RWPE1 (cell line): Measurements from ENCODE around the gene ZMYND11.

ENCODE experiments used
- CTCF ChIA-PET: fragments of 350-600 bp; sonication (Branson Sonifier 250); formaldehyde crosslinking; extraction: SDS; loops from one replicate; lab custom pipeline; 2021; lab: Yijun Ruan, JAX
- POLR2A ChIA-PET: fragments of 400-600 bp; formaldehyde crosslinking; extraction: SDS; loops from one replicate; lab custom pipeline; 2020; ENCODE audit warnings: antibody characterized with exemption; ENCODE audit not compliant: low non-redundant PET; lab: Yijun Ruan, JAX
- DNase-seq: peaks from one replicate; pipeline ENCODE4 v3.0.0; 2012; ENCODE audit warnings: low spot score
- H3K27ac ChIP-seq: fragments of 450-650 bp; 2 replicates; pipeline ENCODE4 v1.5.1; 2017
- TF ChIP-seq, protein P1 (sequence below): fragments of 450-650 bp; conservative IDR thresholded peaks from 2 replicates; pipeline ENCODE4 v1.5.1; 2017; ENCODE audit warnings: low read depth, mild to moderate bottlenecking

The ZMYND11 gene

DNA sequence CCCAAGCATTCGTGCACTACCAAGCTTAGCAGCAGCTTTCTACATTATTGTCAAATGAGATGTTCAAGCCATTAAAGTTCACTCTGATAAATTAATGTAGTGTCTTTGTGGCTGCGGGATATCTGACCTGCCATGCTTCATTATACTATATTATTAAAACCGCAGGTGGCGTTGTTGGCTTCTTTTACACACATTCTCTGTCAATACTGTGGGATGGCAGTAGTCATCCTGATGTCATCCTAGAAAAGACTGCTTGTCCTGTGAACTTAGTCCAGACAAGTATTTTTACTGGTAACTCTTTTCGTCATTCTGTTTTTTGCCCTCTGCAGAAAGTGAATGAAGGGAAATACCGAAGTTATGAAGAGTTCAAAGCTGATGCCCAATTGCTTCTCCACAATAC lies 103.9 kb downstream of the ZMYND11 start:
- CTCF ChIA-PET, result interaction anchor here (0.5 to 0.7 kb wide), 3 partner anchors 571 to 621 kb away, joined by 3 read pairs; no protein-coding TSS in a partner anchor
- DNase-seq, result peak; percentile 88
- TF ChIP-seq, protein P1, sequence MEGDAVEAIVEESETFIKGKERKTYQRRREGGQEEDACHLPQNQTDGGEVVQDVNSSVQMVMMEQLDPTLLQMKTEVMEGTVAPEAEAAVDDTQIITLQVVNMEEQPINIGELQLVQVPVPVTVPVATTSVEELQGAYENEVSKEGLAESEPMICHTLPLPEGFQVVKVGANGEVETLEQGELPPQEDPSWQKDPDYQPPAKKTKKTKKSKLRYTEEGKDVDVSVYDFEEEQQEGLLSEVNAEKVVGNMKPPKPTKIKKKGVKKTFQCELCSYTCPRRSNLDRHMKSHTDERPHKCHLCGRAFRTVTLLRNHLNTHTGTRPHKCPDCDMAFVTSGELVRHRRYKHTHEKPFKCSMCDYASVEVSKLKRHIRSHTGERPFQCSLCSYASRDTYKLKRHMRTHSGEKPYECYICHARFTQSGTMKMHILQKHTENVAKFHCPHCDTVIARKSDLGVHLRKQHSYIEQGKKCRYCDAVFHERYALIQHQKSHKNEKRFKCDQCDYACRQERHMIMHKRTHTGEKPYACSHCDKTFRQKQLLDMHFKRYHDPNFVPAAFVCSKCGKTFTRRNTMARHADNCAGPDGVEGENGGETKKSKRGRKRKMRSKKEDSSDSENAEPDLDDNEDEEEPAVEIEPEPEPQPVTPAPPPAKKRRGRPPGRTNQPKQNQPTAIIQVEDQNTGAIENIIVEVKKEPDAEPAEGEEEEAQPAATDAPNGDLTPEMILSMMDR, result peak; percentile 46
- H3K27ac ChIP-seq, result no peak overlapping the region
- POLR2A ChIA-PET, result no interaction called here

GRCh38 chr10:241451-241850 lies 106.2 kb downstream of the ZMYND11 start:
- TF ChIP-seq, protein P1, result no peak
- no peak overlapping the region for H3K27ac ChIP-seq
- CTCF ChIA-PET, result interaction anchor here (0.7 kb wide), 1 partner anchor 19 kb away, joined by 4 read pairs; no protein-coding TSS in a partner anchor
- no peak for DNase-seq
- POLR2A ChIA-PET, result no interaction called here

DNA sequence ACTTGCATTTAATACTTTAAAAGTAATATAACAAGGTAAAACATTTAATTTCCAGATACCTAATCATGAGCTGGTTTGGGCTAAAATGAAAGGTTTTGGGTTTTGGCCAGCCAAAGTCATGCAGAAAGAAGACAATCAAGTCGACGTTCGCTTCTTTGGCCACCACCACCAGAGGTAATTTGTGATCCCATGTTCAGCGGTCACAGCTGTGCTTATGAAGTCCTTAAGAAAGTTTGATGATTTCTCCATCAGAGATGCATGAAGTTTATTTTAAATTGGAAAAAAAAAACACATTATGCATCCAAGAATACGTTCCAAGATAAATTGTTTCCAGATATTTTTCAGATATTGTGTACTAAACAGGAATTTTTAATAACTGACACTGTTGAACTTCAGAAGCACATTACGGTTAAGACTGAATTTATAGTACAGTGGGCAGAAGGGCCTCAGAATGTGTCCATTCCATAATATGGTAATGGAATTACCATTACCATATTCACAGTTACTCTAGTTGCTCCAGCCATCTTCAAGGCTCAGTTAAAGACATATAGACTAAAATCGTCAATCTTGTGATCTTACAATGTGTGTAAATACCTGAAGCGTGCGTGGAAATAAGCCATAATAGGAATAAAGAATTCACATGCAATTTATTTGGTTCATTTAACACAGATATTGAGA lies 106.8 kb downstream of the ZMYND11 start:
- TF ChIP-seq, protein P1, result no peak
- no peak overlapping the region for H3K27ac ChIP-seq
- CTCF ChIA-PET, result no interaction called here
- no peak for DNase-seq
- POLR2A ChIA-PET, result no interaction called here

DNA sequence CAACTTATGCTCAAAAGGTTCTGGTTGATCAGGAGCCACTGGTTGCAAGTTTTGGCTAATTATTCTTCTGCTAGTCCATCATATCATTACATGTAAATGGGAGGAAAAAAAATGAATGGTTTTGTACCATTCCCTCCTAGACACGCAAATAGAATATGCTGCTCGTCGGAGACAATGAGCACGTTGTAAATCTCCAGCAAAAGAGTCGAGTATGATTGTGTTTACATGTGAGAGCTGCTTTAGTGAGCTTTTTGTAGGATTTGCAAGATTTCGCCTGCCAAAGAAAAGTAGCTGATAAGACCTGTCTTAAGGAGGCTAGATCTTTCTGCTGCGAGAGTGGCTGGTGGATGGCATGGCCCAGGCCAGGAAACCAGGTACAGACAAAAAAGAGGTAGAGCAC lies 109.0 kb downstream of the ZMYND11 start:
- CTCF ChIA-PET, result no interaction called here
- POLR2A ChIA-PET, result no interaction called here
- TF ChIP-seq, protein P1, result no peak
- no peak for DNase-seq
- no peak overlapping the region for H3K27ac ChIP-seq

- ChIA-PET CTCF (no interaction called here), POLR2A (no interaction called here)
- DNase-seq, result no peak
- TF ChIP-seq, protein P1, result no peak
- no peak overlapping the region for H3K27ac ChIP-seq
Measured at GRCh38 chr10:246431-246830, 111.2 kb downstream of the ZMYND11 start.

DNA sequence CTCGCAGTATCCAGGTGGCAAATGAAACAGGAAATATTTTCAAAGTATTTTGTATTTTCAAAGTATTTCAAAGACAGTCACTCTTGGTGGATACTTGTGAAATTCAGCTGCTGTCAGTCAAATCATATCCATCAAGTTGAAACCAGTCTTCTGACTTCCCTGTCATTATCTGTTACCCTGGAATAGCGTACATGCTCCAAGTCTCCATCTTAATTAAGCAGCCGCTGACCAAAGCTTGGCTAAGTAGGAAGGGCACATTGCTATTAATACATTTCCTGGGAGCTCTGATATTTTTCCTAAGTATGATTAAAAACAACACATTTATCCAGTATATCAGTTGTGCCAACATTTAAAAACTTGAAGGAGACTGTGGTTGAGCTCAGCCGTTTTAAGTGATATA lies 112.2 kb downstream of the ZMYND11 start:
- TF ChIP-seq, protein P1, result no peak
- POLR2A ChIA-PET, result no interaction called here
- CTCF ChIA-PET, result interaction anchor here (0.7 kb wide), 1 partner anchor 280 kb away, joined by 3 read pairs; no protein-coding TSS in a partner anchor
- DNase-seq, result no peak
- no peak overlapping the region for H3K27ac ChIP-seq
